ENCODE data around the gene SEZ6L.

Gene SEZ6L

DNA sequence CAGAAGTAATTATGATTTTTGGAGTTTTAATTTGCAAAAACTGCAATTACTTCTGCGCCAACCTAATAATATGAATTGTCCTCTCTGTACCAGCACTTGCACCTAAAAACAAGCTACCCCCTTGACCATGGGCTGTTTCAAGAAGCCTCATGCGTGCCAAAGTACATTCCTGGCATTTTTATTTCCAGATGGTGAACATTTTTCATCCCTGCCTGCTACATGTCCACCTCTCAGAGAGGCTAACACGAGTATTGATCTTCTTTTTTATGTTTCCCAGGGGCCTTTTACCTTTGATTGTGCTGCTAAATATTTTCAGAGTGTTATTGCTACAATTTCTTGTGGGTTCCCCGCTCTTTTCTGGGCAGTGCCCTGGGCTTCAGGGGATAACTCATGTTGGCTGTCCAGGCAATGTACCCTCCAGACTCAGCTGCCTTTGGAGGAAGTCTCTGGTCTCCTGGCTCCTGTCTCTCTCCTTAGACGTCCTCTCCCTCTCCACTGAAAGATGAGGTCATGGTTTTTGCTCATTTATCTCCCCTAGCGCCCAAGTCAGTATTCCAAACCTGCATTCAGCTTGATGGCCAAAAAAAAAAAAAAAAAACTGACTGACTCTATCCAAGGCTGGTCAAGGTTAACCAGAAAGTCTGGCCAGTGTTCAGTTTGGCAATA is 173.6 kb downstream of the SEZ6L start:
- DNase-seq = no peak

GRCh38 chr22:26345496-26345895 is 176.2 kb downstream of the SEZ6L start:
- DNase-seq = no peak

- no peak for DNase-seq
Observed at GRCh38 chr22:26348810-26349526, 179.7 kb downstream of the SEZ6L start.

DNA sequence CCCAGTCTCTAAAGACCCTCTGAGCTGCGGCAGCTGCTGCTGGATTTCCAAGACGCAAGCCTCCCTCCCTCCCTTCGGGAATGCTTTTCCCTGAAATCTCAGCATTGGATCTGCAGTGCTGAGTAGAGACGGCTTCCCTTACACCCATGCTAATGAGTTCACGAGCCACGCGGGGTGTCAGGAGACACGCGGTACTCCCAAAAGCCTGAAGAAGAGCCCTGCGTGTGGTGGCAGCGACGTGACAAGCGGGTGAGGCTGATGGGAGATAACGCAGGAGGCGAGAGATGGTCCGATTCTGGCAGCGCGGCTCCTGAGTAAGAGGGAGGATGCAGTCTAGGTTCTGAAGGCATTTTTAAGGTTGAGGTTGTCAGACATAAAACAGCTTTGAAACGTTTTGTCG is 185.4 kb downstream of the SEZ6L start:
- no peak for DNase-seq

- no peak for DNase-seq
Observed at GRCh38 chr22:26357281-26357680, 188.0 kb downstream of the SEZ6L start.

DNA sequence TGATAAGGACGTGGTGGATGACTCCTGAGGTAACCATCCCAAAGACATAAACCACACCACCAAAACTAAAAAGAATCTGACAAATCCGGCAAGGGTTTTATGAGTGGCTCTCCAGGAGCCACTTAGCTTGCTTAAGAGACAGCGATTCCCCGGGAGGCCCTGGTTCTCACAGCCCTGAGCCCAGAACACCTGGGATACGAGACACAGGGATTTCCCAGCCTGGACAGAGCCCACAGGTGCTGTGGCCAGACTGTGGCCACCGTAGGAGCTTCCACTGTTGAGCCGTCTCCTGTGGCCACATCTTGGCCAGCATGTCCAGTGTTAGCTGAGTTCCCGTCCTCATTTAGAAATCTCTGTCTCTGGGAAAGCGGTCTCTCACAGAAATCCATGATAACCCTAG is 188.6 kb downstream of the SEZ6L start:
- no peak for DNase-seq

DNA sequence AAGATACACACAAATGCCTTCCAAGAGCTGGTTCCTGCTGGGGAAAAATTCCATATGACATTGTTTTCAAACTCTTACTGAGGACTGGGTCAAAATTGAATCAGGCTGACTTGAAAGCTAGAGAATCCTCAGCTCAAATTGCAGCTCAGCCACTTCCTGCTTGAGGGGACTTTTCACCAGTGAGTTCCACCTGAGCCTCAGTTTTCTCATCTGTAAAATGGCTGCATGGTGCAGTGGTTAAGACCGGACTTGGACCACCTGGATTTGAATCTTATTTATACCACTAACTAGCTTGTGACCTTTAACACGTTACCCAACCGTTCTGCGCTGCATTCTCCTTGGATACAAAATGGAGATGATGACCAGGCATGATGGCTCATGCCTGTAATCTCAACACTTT is 189.9 kb downstream of the SEZ6L start:
- DNase-seq = no peak

DNA sequence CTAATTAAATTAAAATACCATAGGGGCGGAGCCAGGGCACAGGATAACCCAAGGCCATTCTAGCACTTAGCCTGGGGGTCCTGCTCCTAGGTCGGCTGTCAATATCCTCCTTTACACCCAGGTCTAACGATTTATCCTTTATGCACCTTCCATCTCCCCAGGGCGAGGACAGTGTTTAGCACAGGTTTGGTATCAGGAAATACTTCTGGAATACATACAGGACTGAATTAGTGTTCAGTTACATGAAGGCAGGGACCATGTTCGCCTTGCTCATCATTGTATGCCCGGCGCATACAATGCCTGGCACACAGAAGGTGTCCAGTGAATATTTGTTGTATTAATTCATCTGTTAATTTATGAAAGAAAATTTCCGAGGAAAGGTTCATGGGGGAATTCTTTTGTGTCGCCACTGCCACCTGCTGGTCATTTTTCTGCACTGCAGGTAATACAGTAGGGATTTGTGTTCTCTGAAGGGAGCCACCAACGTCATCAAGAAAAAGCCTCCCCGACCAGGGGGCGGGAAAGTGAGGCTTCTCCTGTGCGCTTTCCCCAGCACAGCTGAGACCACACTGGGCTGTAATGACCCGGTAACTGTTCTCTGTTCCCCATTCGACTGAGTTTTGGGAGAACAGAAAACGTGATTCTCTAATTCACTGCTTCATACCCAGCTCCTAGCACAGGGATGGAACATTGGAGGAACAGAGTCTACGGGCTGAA is 191.1 kb downstream of the SEZ6L start:
- DNase-seq = peak; percentile 78

- peak; percentile 34 for DNase-seq
Observed at GRCh38 chr22:26362471-26362870, 193.2 kb downstream of the SEZ6L start.

GRCh38 chr22:26364066-26365015 is 195.1 kb downstream of the SEZ6L start:
- peak; percentile 78 for DNase-seq

GRCh38 chr22:26367402-26368245 is 198.4 kb downstream of the SEZ6L start:
- peak; percentile 54 for DNase-seq

DNA sequence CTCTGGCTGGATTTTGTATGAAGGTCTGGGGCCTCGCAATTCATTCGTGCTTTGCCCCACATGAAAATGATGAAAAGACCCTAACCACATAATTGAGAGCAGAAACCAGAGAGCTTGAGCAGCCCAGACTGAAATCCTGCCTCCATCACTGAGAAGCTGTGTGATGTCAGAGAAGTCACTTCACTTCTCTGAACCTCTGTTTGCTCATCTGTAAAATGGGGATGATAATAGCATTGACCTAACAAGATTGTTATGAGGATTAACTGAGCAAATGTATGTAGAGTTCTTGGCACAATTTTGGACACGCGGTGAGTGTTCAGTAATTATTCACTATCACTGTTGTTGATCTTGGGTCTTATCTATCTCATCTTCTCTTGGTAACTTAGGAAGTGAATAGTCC is 203.6 kb downstream of the SEZ6L start:
- DNase-seq = no peak

DNA sequence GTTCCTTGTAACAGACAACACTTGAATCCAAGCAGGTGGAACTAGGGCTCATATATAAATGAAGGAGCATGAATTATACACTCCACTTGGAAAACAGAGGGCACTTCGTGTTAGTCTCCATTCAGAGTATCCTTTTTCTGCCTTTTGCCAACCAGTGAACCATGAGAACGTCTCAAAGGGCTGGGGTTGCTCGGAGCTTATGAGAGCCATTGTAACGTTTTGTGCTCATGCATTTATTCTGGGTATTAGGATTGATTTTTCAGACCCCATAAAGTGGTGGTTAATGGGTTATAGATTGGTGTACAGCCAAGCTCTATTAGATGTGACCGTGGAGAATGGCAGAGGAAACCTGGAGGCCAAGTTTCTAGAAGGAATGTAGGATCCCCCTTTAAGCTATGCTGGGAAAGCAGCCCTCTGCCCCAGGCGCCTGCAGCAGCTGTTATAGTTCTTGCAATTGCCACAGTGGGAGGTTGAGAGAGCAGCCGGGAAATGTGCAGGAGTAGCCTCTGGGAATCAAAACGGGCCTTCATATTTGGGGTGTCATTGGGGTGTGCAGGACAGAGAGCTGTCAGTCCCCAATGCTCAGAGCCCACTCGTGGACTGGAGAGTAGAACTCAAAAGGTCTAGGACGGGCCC is 205.2 kb downstream of the SEZ6L start:
- no peak for DNase-seq

DNA sequence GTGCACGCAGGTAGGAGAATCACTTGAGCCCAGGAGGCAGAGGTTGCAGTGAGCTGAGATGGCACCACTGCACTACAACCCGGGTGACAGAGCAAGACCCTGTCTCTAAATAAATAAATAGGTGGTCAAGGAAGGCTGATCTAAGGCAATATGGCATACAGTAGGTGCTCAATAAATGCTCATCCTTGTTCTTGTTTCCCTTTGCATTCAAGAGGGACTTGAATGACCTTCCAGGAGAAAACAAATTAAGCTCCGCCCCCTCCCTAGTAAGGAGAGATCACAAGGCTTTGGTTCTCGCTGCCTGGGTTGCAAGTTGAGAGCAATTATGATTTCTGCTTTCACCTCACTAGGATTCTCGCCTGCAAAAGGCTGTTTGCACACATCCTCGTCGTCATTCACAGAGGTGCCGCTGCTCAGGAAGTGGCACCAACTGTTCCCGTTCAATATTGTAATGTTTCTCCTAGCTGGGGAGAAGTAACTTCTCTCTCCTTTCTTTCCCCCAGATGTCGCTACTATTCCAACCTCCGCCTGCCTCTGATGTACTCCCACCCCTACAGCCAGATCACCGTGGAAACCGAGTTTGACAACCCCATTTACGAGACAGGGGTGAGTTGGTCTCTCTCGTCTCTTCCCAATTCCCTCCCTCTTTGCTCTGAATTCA is 208.0 kb downstream of the SEZ6L start:
- no peak for DNase-seq

- no peak for DNase-seq
Observed at GRCh38 chr22:26380072-26380830, 211.0 kb downstream of the SEZ6L start.

GRCh38 chr22:26382782-26383181 is 213.5 kb downstream of the SEZ6L start:
- no peak for DNase-seq

DNA sequence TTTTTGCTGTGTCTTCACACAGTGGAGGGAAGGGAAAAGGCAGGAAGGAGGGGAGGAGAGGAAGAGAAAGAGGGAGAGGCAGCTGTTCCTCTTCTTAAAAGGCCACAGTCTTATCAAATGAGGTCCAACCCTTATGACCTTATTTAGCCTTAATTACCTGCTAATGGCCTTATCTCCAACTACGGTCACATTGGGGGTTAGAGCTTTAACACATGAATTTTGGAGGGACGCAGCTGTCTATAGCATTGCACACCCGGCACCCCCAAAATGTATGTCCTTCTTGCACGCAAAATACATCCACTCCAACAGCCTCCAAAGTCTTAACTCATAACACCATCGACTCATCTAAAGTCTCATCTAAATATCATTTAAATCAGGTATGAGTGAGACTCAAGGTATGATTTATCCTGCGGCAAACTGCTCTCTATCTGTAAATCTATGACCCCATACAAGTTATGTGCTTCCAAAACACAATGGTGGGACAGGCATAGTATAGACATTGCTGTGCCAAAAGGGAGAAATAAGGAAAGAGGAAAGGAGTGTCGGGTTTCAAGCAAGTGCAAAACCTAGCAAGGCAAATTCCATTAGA is 214.8 kb downstream of the SEZ6L start:
- no peak for DNase-seq

- DNase-seq = no peak
Observed at GRCh38 chr22:26385164-26385563, 215.9 kb downstream of the SEZ6L start.

DNA sequence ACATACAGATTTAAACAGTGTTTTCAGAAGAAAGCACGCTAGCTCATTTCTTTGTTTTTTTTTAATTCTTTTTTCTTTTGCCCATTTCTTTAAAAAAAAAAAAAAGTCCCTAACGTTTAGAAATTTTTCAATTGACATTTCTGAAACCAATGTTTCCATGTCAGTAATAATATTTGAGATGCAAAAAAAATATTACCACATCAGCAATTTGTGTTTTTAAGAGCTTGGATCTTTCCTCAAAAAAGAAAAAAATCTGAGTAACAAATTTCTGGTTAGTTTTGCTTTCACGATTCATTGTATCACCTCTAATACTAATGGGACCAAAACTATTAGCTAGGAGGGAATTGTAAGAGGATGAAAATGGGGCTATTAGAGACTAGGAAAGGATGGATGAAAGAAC is 219.9 kb downstream of the SEZ6L start:
- no peak for DNase-seq
